Rectal smooth muscle tissue (tissue), 1 donor: ENCODE data around the gene PRR14L.

Source experiments
- H3K27ac ChIP-seq: one replicate; pipeline ENCODE4 v1.7.0; 2013; ENCODE audit warnings: low read depth, low read length, inconsistent platforms
- H3K27me3 ChIP-seq: one replicate; pipeline ENCODE4 v1.7.0; 2013; ENCODE audit warnings: low read length; ENCODE audit not compliant: control insufficient read depth, insufficient read depth
- H3K36me3 ChIP-seq: one replicate; pipeline ENCODE4 v1.7.0; 2013; ENCODE audit warnings: low read length; ENCODE audit not compliant: control insufficient read depth, insufficient read depth
- H3K4me1 ChIP-seq: one replicate; pipeline ENCODE4 v1.7.0; 2013; ENCODE audit warnings: low read length; ENCODE audit not compliant: control insufficient read depth, insufficient read depth
- H3K4me3 ChIP-seq: one replicate; pipeline ENCODE4 v1.7.0; 2013; ENCODE audit warnings: low read length
- H3K9ac ChIP-seq: one replicate; pipeline ENCODE4 v1.7.0; 2013; ENCODE audit warnings: low read length

The PRR14L gene

GRCh38 chr22:31646186-31647019 lies 103.5 kb downstream of the PRR14L start:
- Histone ChIP-seq H3K27ac (peak overlapping the region; percentile 37), H3K9ac (no peak overlapping the region), H3K4me1 (peaks cover 2% of the 10 kb centered on the region), H3K4me3 (no peak overlapping the region), H3K27me3 (no peaks in the 10 kb centered on the region), H3K36me3 (peaks cover 9% of the 10 kb centered on the region)

- Histone ChIP-seq H3K4me3 (no peak overlapping the region), H3K27ac (no peak overlapping the region)
These were observed 110.4 kb downstream of the PRR14L start for GRCh38 chr22:31639436-31640039.

GRCh38 chr22:31637891-31638618 lies 111.9 kb downstream of the PRR14L start:
- Histone ChIP-seq H3K27ac (no peak overlapping the region), H3K27me3 (no peaks in the 10 kb centered on the region), H3K4me1 (no peaks in the 10 kb centered on the region), H3K36me3 (no peaks in the 10 kb centered on the region), H3K4me3 (peak overlapping the region; percentile 32), H3K9ac (no peak overlapping the region)

More at GRCh38 chr22:31639436-31640039, 110.4 kb downstream of the PRR14L start:
- Histone ChIP-seq H3K9ac (no peak overlapping the region), H3K4me1 (no peaks in the 10 kb centered on the region), H3K36me3 (peaks cover under 1% of the 10 kb centered on the region), H3K27me3 (no peaks in the 10 kb centered on the region)

- Histone ChIP-seq H3K27me3 (no peaks in the 10 kb centered on the region), H3K4me3 (no peak overlapping the region), H3K9ac (no peak overlapping the region), H3K4me1 (no peaks in the 10 kb centered on the region), H3K36me3 (no peaks in the 10 kb centered on the region), H3K27ac (no peak overlapping the region)
These were observed 112.5 kb downstream of the PRR14L start for GRCh38 chr22:31637447-31637890.

- Histone ChIP-seq H3K4me3 (no peak overlapping the region), H3K4me1 (peaks cover 5% of the 10 kb centered on the region), H3K27ac (no peak overlapping the region), H3K9ac (no peak overlapping the region), H3K36me3 (no peaks in the 10 kb centered on the region), H3K27me3 (no peaks in the 10 kb centered on the region)
These were observed 114.2 kb downstream of the PRR14L start for GRCh38 chr22:31635638-31636306.

GRCh38 chr22:31631436-31631835 lies 118.5 kb downstream of the PRR14L start:
- Histone ChIP-seq H3K4me3 (peak overlapping the region; percentile 73), H3K36me3 (no peaks in the 10 kb centered on the region), H3K4me1 (peaks cover 9% of the 10 kb centered on the region), H3K9ac (no peak overlapping the region), H3K27me3 (no peaks in the 10 kb centered on the region), H3K27ac (peak overlapping the region; percentile 57)
